Measurements from ENCODE around the gene KDM2A.

DNA sequence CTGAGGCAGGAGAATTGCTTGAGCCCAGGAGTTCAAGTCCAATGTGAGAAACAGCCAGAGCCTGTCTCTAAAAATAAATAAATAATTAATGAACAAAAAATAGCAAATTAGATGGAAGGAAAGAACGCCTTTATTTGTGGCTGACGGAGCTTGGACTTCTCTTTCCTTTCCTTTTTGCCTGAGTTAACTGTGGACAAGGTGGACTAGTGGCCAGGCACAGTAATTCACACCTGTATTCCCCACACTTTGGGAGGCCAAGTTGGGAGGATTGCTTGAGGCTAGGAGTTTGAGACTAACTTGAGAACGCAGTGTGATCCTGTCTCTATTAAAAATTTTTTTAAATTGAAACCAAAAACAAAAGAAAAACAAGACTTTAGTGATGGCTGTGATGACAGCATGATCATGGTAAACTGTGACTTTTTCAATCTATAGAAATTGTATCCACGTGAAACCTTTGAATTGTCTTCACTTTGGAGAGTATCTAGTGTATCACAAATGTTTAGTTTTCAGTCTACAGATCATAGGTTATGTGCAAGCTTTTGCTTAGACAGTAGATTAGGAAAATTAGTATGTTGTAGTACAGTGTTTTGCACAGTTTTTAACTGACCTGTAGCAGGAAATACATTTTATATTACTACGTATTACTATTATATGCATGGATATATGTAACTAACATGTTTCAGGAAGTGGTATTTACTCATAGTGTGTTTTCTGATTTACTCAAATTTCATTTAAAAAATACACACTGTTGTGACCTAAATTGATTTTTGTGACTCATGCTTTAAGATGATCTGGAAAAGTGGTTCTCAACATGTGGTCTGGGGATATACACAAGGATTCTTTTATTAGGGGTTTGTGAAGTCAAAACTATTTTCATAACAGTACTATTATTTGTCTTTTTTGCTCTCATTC, 42.1 kb downstream of the KDM2A start:
- no peak for TF ChIP-seq TAF1 (IDR thresholded peaks at IDR 0.05; ENCODE audit: low read depth, low read length)
- no peak for TF ChIP-seq POLR2A (IDR thresholded peaks at IDR 0.05; ENCODE audit: low read depth, low read length)
- TF ChIP-seq POLR2AphosphoS5 (IDR thresholded peaks at IDR 0.05; ENCODE audit: low read depth, low read length) = no peak
